GM20431 (cell line): Measurements from ENCODE around the gene CASP10.

Experiments used
- in situ Hi-C: fragments of 300-500 bp; cut with MseI, MboI; formaldehyde crosslinking; loops from one replicate; pipeline ENCODE4 v1.15.0; 2020; ENCODE audit warnings: low sequenced_read_pairs; ENCODE audit not compliant: unreplicated experiment

CASP10 gene

DNA sequence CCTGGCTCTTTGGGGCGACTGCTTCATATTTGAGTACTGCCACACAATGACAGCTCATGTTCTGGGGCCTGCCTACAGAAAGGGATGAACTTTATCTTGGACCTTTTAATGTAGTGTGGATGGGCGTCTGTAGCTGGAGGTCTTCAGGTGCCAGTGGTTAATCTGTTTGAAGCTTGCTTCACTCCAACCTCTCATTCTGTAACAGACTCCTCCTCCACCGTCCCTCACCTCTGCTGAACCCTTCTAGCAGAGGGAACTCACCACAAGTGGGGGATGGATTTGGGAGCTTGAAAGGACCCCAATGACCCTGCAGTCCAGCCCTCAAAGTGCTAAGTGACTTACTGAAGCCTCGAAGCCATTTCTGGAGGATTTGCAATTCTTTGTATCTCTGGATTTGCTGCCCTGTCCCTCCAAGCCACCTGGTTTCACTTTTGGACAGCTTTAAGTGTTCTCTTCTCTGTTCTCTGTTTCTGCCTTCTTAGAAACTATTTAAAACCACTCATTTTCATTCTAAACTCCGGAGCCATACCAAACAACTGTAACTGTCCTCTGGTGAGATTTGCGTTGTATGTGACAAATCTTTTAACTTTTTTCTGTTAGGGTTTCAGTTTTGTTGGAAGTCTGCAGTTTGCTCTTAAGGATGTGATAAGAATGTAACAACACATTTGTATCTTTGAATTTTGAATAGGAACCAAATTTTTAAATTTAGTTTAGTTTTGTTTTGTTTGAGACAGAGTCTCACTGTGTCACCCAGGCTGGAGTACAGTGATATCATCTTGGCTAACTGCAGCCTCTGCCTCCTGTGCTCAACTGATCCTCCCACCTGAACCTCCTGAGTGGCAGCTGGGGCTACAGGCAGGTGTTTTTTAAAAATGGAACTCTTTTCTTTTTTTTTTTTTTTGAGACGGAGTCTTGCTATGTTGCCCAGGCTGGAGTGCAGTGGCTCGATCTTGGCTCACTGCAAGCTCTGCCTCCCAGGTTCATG is 40.4 kb downstream of the CASP10 start:
- in situ Hi-C loops = no loop called here

DNA sequence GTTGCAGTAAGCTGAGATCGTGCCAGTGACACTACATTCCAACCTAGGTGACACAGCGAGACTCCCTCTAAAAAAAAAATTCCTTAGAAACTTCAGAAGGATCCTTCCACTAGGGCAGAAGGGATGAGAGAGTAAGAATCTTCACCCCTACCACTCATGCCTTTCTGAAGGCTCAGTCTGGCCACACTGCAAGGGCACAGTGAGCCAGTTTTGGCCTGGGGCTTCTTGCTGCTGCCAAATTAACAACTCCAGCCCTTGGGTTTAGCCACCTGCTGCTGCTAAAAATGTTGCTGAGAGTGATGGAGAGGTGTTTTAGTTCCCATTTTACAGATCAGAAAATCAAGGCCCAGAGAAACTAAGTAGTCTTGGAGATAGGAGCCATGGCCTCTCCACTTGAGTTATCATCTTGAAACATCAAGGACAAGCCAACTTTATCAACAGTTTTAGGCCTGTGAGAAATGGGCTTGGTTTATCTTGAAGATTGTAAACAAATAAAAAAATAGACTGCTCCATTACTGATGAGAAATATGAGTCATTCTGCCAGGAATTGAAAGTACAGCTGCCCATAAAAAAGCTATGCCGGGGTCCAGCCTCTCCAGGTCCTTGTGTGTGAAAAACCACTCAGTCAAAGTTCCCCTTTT is 45.5 kb downstream of the CASP10 start:
- in situ Hi-C loops = no loop called here

DNA sequence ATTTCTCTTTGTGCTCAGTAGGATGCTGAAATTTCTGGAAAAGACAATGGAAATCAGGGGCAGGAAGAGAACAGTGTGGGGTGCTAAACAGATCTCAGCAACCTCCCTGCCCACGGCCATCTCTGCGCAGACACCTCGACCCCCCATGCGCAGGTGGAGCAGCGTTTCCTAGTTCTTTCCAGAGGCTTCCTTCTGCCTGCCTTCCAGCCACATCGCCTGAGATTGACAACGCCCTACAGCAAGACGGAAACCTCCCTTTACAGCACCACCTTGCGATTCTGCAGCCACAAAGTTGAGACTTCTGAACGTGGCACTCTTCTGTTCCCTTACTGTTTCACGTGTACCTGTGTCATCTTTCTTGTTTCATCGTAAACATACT is 46.0 kb downstream of the CASP10 start:
- in situ Hi-C loops = no loop called here

DNA sequence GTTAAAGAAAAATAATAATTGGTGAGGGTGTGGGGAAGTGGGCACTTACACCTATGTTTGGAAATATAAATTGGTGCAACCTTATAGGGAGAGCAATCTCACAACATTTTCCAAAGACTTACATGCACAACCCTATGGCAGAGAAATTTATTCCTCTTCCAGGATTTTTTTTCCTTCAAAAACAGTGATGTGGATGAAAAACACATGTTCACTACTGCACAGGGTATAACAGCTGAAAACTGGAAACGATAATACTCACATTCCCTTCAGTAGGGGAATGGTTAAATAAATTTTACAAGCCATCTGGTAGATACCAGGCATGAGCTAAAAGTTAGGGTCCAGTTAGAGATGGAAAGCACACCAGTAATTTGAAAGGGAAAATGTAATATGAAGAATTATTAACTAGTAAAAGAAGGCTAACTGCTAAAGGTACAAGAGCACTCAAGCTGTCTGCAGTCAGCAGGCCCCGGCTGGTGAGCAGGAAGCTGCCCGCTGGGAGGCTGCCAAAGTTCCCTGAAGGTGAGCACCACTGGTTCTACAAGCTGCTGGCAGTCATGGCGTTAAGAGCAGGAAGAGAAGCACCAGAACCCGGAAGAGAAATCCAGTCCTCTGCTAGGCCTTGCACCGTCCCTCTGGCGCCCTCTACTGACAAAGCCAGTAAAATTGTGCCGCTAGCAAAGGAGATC is 49.0 kb downstream of the CASP10 start:
- in situ Hi-C loops = loop anchor here (10.0 kb wide), 1 partner anchor 133 kb away; no protein-coding TSS in a partner anchor

DNA sequence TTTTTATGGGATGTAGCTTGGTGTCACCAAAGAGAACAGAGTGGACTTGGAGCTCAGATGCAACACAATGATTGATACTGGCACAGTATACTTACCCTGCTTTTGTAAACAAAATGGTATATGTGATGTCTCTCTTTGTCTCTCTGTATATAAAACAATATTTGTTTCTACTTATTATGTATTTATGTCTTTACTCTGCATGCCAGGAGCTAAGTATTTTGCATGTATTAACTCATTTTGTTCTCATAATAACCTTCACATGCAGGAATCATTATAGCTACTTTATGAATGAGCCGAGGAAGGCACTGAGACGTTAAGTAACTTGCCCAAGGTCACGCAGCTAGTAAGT is 49.5 kb downstream of the CASP10 start:
- in situ Hi-C loops = loop anchor here (10.0 kb wide), 1 partner anchor 132 kb away; no protein-coding TSS in a partner anchor

DNA sequence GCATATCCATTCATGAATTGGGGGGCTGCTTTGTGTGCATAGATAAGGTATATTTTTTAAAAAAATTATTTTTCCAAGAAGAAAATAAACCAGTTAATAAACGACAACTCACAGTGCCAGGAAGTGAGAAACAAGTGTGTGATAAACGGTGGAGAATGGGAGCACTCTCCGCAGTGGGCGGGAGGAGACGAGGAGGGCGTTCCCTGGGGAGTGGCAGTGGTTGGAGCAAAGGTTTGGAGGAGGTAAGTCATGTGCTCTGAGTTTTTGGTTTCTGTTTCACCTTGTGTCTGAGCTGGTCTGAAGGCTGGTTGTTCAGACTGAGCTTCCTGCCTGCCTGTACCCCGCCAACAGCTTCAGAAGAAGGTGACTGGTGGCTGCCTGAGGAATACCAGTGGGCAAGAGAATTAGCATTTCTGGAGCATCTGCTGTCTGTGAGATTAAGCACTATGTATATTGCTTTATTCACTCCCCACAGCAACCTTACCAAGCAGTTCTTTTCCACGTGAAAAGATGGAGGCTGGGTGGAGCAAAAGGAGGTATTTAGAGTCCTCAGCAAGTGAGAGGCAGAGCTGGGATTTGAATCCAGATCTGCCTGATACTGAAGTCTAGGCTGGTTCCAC is 50.4 kb downstream of the CASP10 start:
- in situ Hi-C loops = loop anchor here (10.0 kb wide), 1 partner anchor 131 kb away; no protein-coding TSS in a partner anchor

DNA sequence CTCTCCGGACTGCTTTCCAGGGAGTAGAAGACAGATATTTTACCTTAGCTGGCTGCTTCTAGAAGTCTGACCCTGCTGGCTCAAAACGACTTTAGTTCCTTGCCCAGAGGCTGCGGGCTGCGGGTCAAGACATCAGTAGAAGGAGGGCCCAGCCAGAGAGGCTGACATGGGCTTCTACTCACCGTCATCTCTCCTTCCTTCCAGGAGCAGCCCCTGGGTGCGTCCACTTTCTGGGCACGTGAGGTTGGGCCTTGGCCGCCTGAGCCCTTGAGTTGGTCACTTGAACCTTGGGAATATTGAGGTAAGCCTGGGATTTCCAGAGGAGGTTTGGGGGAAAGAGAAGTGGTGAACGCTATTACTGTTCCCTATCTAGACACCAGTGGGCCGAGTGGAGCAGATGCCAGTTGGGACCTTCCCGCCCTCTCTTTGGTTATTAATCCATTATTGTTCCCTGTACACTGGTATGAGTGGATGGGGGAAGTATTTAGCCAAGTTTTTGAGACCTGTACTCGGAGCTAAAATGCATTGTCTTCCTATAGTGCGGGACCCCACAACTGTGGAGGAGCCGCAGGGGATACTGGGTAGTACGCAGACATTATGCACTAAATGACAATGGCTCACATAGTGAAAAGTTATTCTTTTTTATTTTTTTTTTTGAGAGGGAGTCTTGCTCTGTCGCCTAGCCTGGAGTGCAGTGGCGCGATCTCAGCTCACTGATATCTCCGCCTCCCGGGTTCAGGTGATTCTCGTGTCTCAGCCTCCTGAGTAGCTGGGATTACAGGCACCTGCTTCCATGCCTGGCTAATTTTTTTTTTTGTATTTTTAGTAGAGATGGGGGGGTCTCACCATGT is 51.1 kb downstream of the CASP10 start:
- in situ Hi-C loops = loop anchor here (10.0 kb wide), 1 partner anchor 131 kb away; no protein-coding TSS in a partner anchor

DNA sequence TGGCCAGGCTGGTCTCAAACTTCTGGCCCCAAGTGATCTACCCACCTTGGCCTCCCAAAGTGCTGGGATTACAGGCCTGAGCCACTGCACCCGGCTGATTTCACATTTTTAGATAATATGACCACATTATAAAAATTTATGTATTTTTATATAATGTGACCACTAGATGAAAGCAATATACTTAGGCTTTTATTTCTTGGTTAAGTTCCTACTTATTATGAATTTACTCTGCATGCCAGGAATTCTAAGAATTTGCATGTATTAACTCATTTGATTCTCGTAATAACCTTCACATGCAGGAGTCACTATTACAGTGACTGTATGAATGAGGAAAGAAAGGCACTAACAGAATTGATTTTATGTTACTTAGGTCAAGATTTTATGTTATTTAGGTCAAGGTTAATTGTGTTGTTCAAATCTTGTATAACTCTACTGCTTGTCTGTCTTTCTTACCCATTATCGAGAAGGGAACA is 51.8 kb downstream of the CASP10 start:
- in situ Hi-C loops = loop anchor here (10.0 kb wide), 1 partner anchor 130 kb away; no protein-coding TSS in a partner anchor

DNA sequence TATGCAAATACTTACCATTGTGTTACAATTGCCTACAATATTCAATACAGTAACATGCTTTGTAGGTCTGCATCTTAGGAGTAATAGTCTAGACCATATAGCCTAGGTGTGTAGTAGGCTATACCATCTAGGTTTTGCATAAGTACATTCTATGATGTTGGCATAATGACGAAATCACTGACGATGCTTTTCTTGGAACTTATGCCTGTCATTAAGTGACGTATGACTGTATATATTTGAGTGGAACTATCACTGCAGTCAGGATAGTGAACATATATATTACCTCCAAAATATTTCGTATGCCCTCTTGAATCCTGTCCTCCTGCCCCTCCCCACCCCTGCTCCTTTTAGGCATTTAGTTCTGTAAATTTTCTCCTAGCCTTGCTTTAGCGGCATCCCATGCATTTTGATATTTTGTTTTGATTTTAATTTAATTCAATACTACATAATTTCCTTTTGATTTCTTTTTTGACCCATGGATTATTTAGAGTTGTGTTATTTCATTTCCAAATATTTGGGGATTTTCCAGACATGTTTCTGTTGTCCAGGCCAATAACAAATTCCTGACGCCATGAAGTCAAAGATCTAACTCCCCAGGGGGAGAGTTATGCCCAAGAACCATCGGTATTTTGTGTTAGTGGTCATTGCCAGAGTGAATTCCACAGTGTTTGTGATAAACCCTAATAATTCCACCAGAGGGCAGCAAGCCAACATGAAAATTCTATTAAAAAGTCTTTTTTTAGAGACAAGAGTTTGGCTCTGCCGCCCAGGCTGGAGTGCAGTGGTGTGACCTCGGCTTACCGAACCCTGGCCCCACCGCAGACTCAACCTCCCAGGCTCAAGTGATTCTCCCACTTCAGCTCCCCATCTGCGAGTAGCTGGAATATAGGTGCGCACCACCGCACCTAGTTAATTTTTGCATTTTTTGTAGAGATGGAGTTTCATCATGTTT is 53.2 kb downstream of the CASP10 start:
- in situ Hi-C loops = loop anchor here (10.0 kb wide), 1 partner anchor 129 kb away; no protein-coding TSS in a partner anchor

DNA sequence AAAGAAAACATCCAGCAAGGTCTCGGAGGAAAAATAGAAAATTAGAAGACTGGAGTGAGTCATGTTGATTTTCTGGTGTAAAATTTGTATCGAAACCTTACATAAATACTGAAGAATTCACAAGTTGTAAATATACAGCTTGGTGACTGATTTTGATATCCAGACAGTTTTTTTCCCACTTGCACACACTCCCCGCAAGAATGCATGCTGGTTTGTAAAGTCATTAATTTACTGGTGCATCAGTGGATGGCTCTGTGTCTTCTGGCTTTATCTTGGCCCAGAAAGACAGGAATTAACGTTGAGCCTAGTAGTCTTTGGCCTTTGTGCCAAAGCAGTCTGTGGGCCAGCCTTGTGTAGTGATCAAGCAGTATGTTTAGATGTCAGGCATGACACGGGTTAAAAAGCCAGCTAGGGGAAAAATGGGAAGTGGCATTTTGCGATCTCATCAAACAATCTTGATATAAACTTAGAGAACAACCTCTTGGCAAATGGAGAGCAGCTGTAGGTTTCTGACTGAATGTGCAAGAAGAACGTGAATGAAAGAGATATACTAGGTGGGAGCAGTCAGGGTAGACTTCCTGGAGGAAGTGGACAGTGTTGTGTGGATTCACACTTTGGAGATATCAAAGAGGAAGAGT is 54.7 kb downstream of the CASP10 start:
- in situ Hi-C loops = loop anchor here (10.0 kb wide), 1 partner anchor 127 kb away; no protein-coding TSS in a partner anchor

DNA sequence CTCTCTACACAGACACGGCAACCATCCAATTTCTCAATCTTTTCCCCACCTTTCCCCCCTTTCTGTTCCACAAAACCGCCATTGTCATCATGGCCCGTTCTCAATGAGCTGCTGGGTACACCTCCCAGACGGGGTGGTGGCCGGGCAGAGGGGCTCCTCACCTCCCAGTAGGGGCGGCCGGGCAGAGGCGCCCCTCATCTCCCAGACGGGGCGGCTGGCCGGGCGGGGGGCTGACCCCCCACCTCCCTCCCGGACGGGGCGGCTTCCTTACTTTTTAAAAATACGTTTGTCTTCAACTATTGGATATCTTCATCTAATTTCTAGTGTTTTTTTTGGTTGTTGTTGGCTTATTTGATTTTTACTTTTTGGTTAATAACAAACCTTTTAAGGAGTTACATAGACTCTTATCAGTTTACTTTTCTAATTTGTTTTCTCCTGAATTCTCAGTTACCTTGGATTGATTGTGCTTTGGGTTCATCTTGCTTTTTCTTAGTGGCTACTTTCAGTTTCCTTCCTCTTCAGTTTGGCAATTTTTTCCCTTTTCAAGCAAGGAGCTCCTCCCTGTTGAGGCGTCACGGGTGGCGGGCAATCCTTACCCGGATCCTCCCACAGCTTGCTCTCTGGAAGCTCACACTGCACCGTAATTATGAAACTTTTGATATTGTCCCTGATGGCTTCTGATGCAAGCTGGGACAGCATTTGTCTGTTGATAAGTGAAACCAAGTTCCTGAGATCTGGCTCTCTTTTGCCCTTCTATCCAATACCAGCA is 56.4 kb downstream of the CASP10 start:
- in situ Hi-C loops = loop anchor here (10.0 kb wide), 1 partner anchor 125 kb away; no protein-coding TSS in a partner anchor

DNA sequence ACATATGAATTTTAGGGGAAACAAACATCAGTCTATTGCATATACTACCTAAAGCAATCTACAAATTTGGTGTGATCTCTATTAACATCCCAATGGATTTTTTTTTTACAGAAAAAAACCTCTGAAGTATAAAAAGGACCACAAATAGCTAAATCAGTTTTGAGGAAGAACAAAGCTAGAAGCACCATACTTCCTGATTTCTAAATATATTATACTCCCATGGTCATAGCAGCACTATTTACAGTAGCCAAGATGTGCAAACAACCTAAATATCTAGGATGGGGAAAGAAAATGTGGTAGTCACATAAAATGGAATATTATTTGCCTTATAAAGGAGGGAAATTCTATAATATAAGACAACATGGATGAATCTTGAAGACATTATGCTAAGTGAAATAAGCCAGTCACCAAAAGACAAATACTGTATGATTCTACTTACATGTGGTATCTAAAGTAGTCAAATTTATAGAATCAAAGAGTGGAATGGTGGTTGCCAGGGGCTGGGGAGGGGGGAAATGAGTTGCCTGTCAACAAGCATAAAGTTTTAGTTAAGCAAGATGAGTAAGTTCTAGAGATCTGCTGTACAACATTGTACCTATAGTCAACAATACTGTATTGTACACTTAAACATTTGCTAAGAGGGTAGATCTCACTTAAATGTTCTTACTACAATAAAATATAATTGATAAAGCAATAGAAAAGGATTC is 59.8 kb downstream of the CASP10 start:
- in situ Hi-C loops = no loop called here

DNA sequence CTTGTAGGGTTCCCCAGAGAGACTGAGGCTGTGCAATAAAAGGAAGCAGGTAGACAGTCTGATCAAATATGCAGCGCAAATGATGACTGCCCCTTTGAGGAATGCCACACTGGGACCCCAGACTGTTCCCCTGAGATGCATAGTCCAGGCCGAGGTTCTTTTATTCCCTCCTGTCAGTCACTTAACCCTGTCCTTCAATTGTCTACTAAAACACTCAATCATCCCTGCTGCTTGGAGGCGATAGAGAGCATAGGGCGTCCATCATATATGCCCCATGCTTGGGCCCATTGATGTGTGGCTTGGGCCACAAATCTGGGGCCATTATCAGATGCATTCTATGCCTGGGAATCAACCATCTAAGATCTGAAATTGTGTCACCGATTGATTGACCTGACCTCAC is 61.9 kb downstream of the CASP10 start:
- in situ Hi-C loops = no loop called here

DNA sequence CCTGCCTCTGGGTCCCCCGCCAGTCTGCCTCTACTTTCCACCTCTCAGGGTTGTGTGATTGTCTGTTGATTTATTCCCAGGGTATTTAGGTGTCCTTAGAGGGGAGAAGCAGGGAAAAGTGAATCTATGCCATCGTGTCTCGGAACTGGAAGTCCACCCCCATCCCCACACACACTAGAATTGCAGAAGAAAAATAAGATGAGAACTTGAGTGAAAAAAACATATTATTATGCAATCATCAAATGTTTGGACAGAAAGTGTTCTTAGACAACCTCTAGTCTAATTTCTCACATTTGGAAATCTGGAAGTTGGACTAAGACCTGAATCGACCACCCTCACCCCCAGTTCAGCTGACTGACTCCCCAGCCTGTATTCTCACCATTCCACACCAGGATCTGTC is 63.3 kb downstream of the CASP10 start:
- in situ Hi-C loops = no loop called here

DNA sequence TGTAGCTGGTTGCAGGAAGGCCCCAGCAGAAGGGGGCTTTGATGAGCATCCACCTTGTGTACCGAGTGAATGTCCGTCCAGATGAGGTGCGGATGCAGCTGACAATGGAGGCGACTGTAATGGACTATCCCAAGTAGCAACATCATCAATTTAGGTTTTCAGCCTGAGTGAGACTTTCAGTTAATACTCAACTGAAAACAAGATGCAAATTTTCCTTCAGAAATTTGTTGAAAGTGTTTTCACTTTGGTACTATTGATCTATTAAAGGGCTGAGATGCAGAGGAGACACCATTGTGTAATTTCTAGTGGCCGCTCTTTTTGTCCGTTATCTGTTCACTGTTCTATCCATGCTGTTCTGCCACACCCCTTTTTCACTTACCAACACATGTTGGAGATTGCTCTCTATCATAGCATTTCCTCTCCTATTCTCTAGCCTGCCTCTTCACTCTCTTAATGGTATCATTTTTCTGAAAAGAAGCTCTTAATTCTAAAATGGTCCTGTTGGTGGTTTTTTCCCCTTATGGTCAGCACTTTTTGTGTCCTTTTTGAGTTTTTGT is 65.4 kb downstream of the CASP10 start:
- in situ Hi-C loops = no loop called here

DNA sequence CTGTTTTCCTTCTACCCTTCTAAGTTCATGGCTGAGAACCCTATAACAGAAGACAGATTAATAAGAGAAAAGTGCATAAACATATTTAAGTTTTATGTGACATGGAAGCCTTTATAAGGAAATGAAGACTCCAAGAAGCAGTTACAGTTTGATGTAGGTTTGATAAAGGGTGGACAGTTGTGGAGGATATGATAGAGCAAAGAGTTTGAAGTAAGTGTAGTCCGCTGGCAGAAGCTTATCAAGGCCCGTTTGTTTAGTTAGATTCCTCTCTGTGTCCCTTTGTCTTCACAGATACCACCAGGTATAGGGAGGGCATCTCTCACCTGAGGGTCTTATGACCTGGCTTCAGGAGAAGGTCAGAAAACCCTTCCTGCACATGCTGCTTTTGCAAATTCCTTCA is 66.9 kb downstream of the CASP10 start:
- in situ Hi-C loops = no loop called here
